Measurements from ENCODE around the gene DERL3. TPM values are rescaled to one million over a fixed set of nuclear protein-coding genes. Genes with fewer than 3 reads are reported as not detected.
A peak's percentile ranks its signal among the peaks of the same experiment; 100 is the strongest.

Gene DERL3
- total RNA-seq, 5 donors from 2014 or later (not counting 1 experiment from before 2014, with no cell fraction given), result 1.2 to 3.9 (median 2.8) TPM

GRCh38 chr22:23801238-23801821 lies 37.5 kb downstream of the DERL3 start:
- peaks cover 33 to 75% of the 10 kb centered on the region in 2 donors for H3K36me3 ChIP-seq (ENCODE audit: control insufficient read depth in 2 of 2, extremely low read depth in 1 of 2, insufficient read depth in 1 of 2, low read length in 1 of 2)
- peaks cover 0 to 10% (median 0%) of the 10 kb centered on the region in 3 donors for H3K4me1 Mint-ChIP-seq
- ATAC-seq (replicated peaks in 1 of 4) (no peak), DNase-seq (no peak)
- ChIA-PET POLR2A (no interaction called here), CTCF (no interaction called here)
- H3K27ac Mint-ChIP-seq, result peak overlapping the region in 1 of 2 donors; percentile 69
- no peaks in the 10 kb centered on the region for H3K27me3 ChIP-seq (replicated peaks in 1 of 2; ENCODE audit: control insufficient read depth in 2 of 2, extremely low read depth in 1 of 2, insufficient read depth in 2 of 2, low read length in 1 of 2)
- whole genome bisulfite sequencing (ENCODE audit: insufficient coverage), result 96% methylated on average over 10 of the region's 11 CpGs
- no peaks in the 10 kb centered on the region for H3K4me1 ChIP-seq (ENCODE audit: control insufficient read depth in 1 of 2, extremely low read depth in 1 of 2, insufficient read depth in 2 of 2, low read length in 2 of 2)
- no peak overlapping the region for H3K27ac ChIP-seq (ENCODE audit: low read length)
- H3K36me3 Mint-ChIP-seq, result peaks cover 53% of the 10 kb centered on the region
- H3K9me3 ChIP-seq, result no peaks in the 10 kb centered on the region
- H3K9me3 Mint-ChIP-seq, result no peaks in the 10 kb centered on the region
- H3K27me3 Mint-ChIP-seq, result no peaks in the 10 kb centered on the region
- H3K4me3 Mint-ChIP-seq, result no peak overlapping the region
- no peak overlapping the region for H3K4me3 ChIP-seq (ENCODE audit: control insufficient read depth in 1 of 2, extremely low read depth in 1 of 2, low read length in 1 of 2)

GRCh38 chr22:23800297-23801237 lies 38.2 kb downstream of the DERL3 start:
- Mint-ChIP-seq H3K27ac (peak overlapping the region in 1 of 2 donors; percentile 69), H3K4me3 (no peak overlapping the region), H3K36me3 (peaks cover 53% of the 10 kb centered on the region), H3K4me1 (peaks cover 0 to 10% (median 0%) of the 10 kb centered on the region in 3 donors), H3K9me3 (no peaks in the 10 kb centered on the region), H3K27me3 (no peaks in the 10 kb centered on the region)
- ChIA-PET POLR2A (interaction anchor here in 1 of 2 donors (0.6 kb wide), 1 partner anchor 33 kb away, joined by 3 read pairs; no protein-coding TSS in a partner anchor), CTCF (no interaction called here)
- Histone ChIP-seq H3K9me3 (no peaks in the 10 kb centered on the region), H3K27ac (ENCODE audit: low read length) (no peak overlapping the region), H3K36me3 (ENCODE audit: control insufficient read depth in 2 of 2, extremely low read depth in 1 of 2, insufficient read depth in 1 of 2, low read length in 1 of 2) (peaks cover 33 to 72% of the 10 kb centered on the region in 2 donors), H3K4me1 (ENCODE audit: control insufficient read depth in 1 of 2, extremely low read depth in 1 of 2, insufficient read depth in 2 of 2, low read length in 2 of 2) (no peaks in the 10 kb centered on the region), H3K27me3 (replicated peaks in 1 of 2; ENCODE audit: control insufficient read depth in 2 of 2, extremely low read depth in 1 of 2, insufficient read depth in 2 of 2, low read length in 1 of 2) (no peaks in the 10 kb centered on the region), H3K4me3 (ENCODE audit: control insufficient read depth in 1 of 2, extremely low read depth in 1 of 2, low read length in 1 of 2) (no peak overlapping the region)
- ATAC-seq (replicated peaks in 1 of 4), result peak in 1 of 4 experiments; percentile 40
- no peak for DNase-seq
- WGBS (ENCODE audit: insufficient coverage), result 94% methylated on average over 17 of the region's 18 CpGs

- H3K27ac Mint-ChIP-seq, result no peak overlapping the region
- CTCF ChIA-PET, result no interaction called here
These were observed 42.3 kb downstream of the DERL3 start for GRCh38 chr22:23796461-23796860.

GRCh38 chr22:23793326-23793725 lies 45.5 kb downstream of the DERL3 start:
- ChIA-PET POLR2A (no interaction called here), CTCF (no interaction called here)
- Histone ChIP-seq H3K27ac (ENCODE audit: low read length) (no peak overlapping the region), H3K9me3 (no peaks in the 10 kb centered on the region), H3K4me3 (ENCODE audit: control insufficient read depth in 1 of 2, extremely low read depth in 1 of 2, low read length in 1 of 2) (no peak overlapping the region), H3K4me1 (ENCODE audit: control insufficient read depth in 1 of 2, extremely low read depth in 1 of 2, insufficient read depth in 2 of 2, low read length in 2 of 2) (peaks cover 3 to 36% of the 10 kb centered on the region in 2 experiments), H3K27me3 (replicated peaks in 1 of 2; ENCODE audit: control insufficient read depth in 2 of 2, extremely low read depth in 1 of 2, insufficient read depth in 2 of 2, low read length in 1 of 2) (no peaks in the 10 kb centered on the region), H3K36me3 (ENCODE audit: control insufficient read depth in 2 of 2, extremely low read depth in 1 of 2, insufficient read depth in 1 of 2, low read length in 1 of 2) (peaks cover 3 to 58% of the 10 kb centered on the region in 2 donors)
- Mint-ChIP-seq H3K4me1 (peaks cover 25 to 34% (median 30%) of the 10 kb centered on the region in 3 donors), H3K27me3 (no peaks in the 10 kb centered on the region), H3K9me3 (no peaks in the 10 kb centered on the region), H3K36me3 (peaks cover 33% of the 10 kb centered on the region), H3K4me3 (no peak overlapping the region), H3K27ac (no peak overlapping the region)
- DNase-seq, result no peak
- no peak for ATAC-seq (replicated peaks in 1 of 4)
- WGBS (ENCODE audit: insufficient coverage), result 95% methylated on average over 5 of the region's 8 CpGs

More at GRCh38 chr22:23796461-23796860, 42.3 kb downstream of the DERL3 start:
- DNase-seq, result no peak
- no peak for ATAC-seq (replicated peaks in 1 of 4)
- Mint-ChIP-seq H3K4me3 (no peak overlapping the region), H3K27me3 (no peaks in the 10 kb centered on the region), H3K9me3 (no peaks in the 10 kb centered on the region), H3K4me1 (peaks cover 14 to 21% (median 16%) of the 10 kb centered on the region in 3 donors), H3K36me3 (peaks cover 46% of the 10 kb centered on the region)
- Histone ChIP-seq H3K9me3 (no peaks in the 10 kb centered on the region), H3K4me1 (ENCODE audit: control insufficient read depth in 1 of 2, extremely low read depth in 1 of 2, insufficient read depth in 2 of 2, low read length in 2 of 2) (peaks cover 3 to 15% of the 10 kb centered on the region in 2 experiments), H3K36me3 (ENCODE audit: control insufficient read depth in 2 of 2, extremely low read depth in 1 of 2, insufficient read depth in 1 of 2, low read length in 1 of 2) (peaks cover 21 to 67% of the 10 kb centered on the region in 2 donors), H3K27me3 (replicated peaks in 1 of 2; ENCODE audit: control insufficient read depth in 2 of 2, extremely low read depth in 1 of 2, insufficient read depth in 2 of 2, low read length in 1 of 2) (no peaks in the 10 kb centered on the region), H3K4me3 (ENCODE audit: control insufficient read depth in 1 of 2, extremely low read depth in 1 of 2, low read length in 1 of 2) (no peak overlapping the region), H3K27ac (ENCODE audit: low read length) (no peak overlapping the region)
- no CpG with 5 or more reads among the region's 5 CpGs for WGBS (ENCODE audit: insufficient coverage)
- POLR2A ChIA-PET, result no interaction called here

- 88% methylated on average over 21 of the region's 25 CpGs for WGBS (ENCODE audit: insufficient coverage)
These were observed 46.8 kb downstream of the DERL3 start for GRCh38 chr22:23791738-23792645.

More at GRCh38 chr22:23791738-23792645, 46.8 kb downstream of the DERL3 start:
- ATAC-seq (replicated peaks in 1 of 4), result no peak
- ChIA-PET POLR2A (interaction anchor here in 1 of 2 donors (0.6 kb wide), 2 partner anchors 22 to 248 kb away, joined by 3 read pairs; no protein-coding TSS in a partner anchor), CTCF (no interaction called here)
- Mint-ChIP-seq H3K27ac (peak overlapping the region in 1 of 2 donors; percentile 42), H3K36me3 (peaks cover 28% of the 10 kb centered on the region), H3K27me3 (no peaks in the 10 kb centered on the region), H3K4me3 (no peak overlapping the region), H3K4me1 (peaks cover 34 to 41% (median 40%) of the 10 kb centered on the region in 3 donors), H3K9me3 (no peaks in the 10 kb centered on the region)
- no peak overlapping the region for H3K27ac ChIP-seq (ENCODE audit: low read length)
- DNase-seq, result no peak
- no peaks in the 10 kb centered on the region for H3K9me3 ChIP-seq
- H3K27me3 ChIP-seq (replicated peaks in 1 of 2; ENCODE audit: control insufficient read depth in 2 of 2, extremely low read depth in 1 of 2, insufficient read depth in 2 of 2, low read length in 1 of 2), result no peaks in the 10 kb centered on the region
- H3K36me3 ChIP-seq (ENCODE audit: control insufficient read depth in 2 of 2, extremely low read depth in 1 of 2, insufficient read depth in 1 of 2, low read length in 1 of 2), result peaks cover 3 to 51% of the 10 kb centered on the region in 2 donors
- peaks cover 10 to 47% of the 10 kb centered on the region in 2 experiments for H3K4me1 ChIP-seq (ENCODE audit: control insufficient read depth in 1 of 2, extremely low read depth in 1 of 2, insufficient read depth in 2 of 2, low read length in 2 of 2)
- no peak overlapping the region for H3K4me3 ChIP-seq (ENCODE audit: control insufficient read depth in 1 of 2, extremely low read depth in 1 of 2, low read length in 1 of 2)

All from T-cell (primary cell).